GM12872 (cell line): ENCODE data around the gene ZSCAN5C.
"Not testable (repeated sequence)": the region's sequence is repeated elsewhere in the genome, so short reads cannot be mapped to it uniquely, and the experiment has no call there.

Experiments used
- TF ChIP-seq, protein P1 (sequence below): IDR thresholded peaks from 3 replicates; pipeline ENCODE4 v1.5.1; 2011; ENCODE audit warnings: low read depth, mild to moderate bottlenecking, low read length, moderate library complexity; ENCODE audit not compliant: insufficient read depth

ZSCAN5C gene

GRCh38 chr19:56174550-56174949 lies 27.5 kb upstream of the ZSCAN5C start:
- TF ChIP-seq, protein P1, sequence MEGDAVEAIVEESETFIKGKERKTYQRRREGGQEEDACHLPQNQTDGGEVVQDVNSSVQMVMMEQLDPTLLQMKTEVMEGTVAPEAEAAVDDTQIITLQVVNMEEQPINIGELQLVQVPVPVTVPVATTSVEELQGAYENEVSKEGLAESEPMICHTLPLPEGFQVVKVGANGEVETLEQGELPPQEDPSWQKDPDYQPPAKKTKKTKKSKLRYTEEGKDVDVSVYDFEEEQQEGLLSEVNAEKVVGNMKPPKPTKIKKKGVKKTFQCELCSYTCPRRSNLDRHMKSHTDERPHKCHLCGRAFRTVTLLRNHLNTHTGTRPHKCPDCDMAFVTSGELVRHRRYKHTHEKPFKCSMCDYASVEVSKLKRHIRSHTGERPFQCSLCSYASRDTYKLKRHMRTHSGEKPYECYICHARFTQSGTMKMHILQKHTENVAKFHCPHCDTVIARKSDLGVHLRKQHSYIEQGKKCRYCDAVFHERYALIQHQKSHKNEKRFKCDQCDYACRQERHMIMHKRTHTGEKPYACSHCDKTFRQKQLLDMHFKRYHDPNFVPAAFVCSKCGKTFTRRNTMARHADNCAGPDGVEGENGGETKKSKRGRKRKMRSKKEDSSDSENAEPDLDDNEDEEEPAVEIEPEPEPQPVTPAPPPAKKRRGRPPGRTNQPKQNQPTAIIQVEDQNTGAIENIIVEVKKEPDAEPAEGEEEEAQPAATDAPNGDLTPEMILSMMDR: no peak

GRCh38 chr19:56175861-56176307 lies 26.2 kb upstream of the ZSCAN5C start, which contains the start of gene GALP:
Gene GALP, plus strand, starts transcription at chr19:56176008. Its CDS starts 1,101 bp downstream, at chr19:56177109.
- TF ChIP-seq, protein P1: not testable (repeated sequence)

DNA sequence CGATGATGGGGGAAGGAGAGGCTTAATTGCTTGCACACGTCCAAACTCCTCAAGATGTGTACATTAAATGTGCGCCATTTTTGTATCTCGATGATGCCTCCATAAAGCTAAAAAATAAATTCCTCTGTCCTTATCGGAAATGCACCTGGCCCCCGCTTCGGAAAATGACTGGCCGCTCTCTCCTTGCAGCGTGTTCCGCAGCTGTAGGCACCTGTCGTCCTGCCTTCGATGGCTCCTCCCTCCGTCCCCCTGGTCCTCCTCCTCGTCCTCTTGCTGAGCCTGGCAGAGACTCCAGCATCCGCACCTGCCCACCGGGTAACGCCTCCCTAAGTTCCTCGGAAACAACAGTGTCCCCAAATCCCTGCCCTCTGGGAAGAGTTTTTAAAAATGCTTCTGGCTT lies 25.2 kb upstream of the ZSCAN5C start:
- TF ChIP-seq, protein P1: no peak

DNA sequence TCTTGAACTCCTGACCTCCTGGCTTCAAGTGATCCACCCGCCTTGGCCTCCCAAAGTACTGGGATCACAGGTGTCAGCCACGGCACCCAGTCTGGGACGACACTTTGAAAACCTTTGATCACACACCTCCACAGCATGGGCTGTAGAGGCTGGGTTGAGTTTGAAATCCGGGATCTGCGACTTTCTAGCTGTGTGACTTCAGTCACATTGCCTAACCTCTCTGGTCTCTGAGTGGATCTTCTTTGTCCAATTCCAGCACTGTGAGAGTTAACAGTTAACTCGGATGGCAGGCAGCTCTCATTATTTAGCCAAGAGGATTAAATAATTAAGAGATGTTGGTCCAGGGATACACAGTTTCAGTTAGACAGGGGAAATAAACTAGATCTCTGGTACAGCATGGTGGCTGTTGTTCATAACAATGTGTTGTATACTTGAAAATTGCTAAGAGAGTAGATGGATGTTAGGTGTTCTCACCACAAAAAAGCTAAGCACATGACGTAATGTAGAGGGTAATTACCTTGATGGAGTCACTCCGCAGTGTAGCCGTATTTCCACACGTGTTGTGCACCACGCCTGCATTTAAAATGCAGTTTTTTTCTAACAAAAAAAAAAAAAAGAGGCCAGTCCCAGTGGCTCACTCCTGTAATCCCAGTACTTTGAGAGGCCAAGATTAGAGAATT lies 24.4 kb upstream of the ZSCAN5C start:
- TF ChIP-seq, protein P1: no peak

DNA sequence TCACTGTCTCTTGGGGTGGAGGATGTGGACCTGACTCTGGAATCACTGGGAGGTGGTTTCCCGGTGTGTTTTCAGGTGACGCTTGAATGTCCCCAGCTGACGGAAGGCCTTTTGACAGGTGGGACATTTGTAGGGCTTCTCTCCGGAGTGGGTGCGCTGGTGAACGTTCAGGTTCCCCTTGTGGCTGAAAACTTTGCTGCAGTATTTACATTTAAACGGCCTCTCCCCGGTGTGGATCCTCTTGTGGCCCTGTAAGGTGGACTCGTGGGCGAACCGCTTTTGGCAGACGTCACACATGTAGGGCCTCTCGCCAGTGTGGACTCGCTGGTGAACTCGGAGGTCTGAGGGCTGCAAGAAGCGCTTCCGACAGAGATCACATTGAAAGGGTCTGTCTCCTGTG lies 12.3 kb upstream of the ZSCAN5C start:
- TF ChIP-seq, protein P1: no peak

GRCh38 chr19:56191115-56191514 lies 11.0 kb upstream of the ZSCAN5C start:
- TF ChIP-seq, protein P1: no peak

- TF ChIP-seq, protein P1: no peak
These were observed 10.4 kb upstream of the ZSCAN5C start for GRCh38 chr19:56191711-56192110.
